K562 (cell line): ENCODE results near the gene KRT14. TPM values are rescaled to one million over a fixed set of nuclear protein-coding genes. Genes with fewer than 3 reads are reported as not detected.

Experiments
- ATAC-seq: fragments of 200-7000 bp; cut with Tn5 transposase; 3 replicates; pipeline ENCODE4 v1.9.1; 2020; ENCODE audit warnings: moderate library complexity
- BruUV-seq: library from RNA; stranded (reverse); fragments of 400-500 nt; replicated peaks from 2 replicates; lab custom pipeline; 2021; lab: Mats Ljungman, UMichigan
- CTCF ChIA-PET: fragments of 300-600 bp; formaldehyde crosslinking; extraction: SDS; loops from one replicate; lab custom pipeline; 2021; ENCODE audit warnings: low intra/inter-chr PET ratio; lab: Yijun Ruan, JAX
- POLR2A ChIA-PET: fragments of 300-600, 350-650 bp; sonication (Branson Sonifier 250); formaldehyde crosslinking; extraction: SDS; loops from one replicate; lab custom pipeline; 2021; ENCODE audit warnings: antibody characterized with exemption, inconsistent platforms; lab: Yijun Ruan, JAX
- DNase-seq, 4 experiments: peaks; one replicate each; pipeline versions ENCODE4 v3.0.0 to v3.0.0-alpha.2; 2011 to 2018; ENCODE audit warnings: low spot score in 3 of 4, mixed read lengths in 3 of 4; ENCODE audit errors: extremely low read depth in 1 of 4
- FAIRE-seq: peaks from 2 replicates; lab custom pipeline; 2011; peaks lifted over from hg19 to GRCh38; lab: Jason Lieb, UNC
- H2AFZ ChIP-seq: 2 replicates; pipeline ENCODE4 v1.6.0; 2011; ENCODE audit warnings: low read depth, low read length, control low read depth, inconsistent platforms
- H3K27ac ChIP-seq: fragments of 200-600 bp; 3 replicates; pipeline ENCODE4 v1.8.0; 2011; ENCODE audit warnings: low read depth, mild to moderate bottlenecking, control low read depth, inconsistent platforms, low read length, moderate library complexity, mixed read lengths; ENCODE audit errors: extremely low read depth
- H3K27me3 ChIP-seq, 2 experiments: fragments of 300-600 bp in 1 of 2; 2 replicates in 1 of 2; 3 replicates in 1 of 2; pipeline versions ENCODE4 v1.6.0 to v1.8.0; 2011; ENCODE audit warnings: inconsistent platforms in 2 of 2, low read length in 2 of 2, mild to moderate bottlenecking in 1 of 2, mixed read lengths in 1 of 2, moderate library complexity in 1 of 2; ENCODE audit not compliant: control insufficient read depth in 2 of 2, insufficient read depth in 2 of 2
- H3K36me3 ChIP-seq: fragments of 300-600 bp; 3 replicates; pipeline ENCODE4 v1.8.0; 2011; ENCODE audit warnings: mild to moderate bottlenecking, low read length, inconsistent platforms; ENCODE audit not compliant: control insufficient read depth, insufficient read depth
- H3K4me1 ChIP-seq, 2 experiments: fragments of 200-600 bp in 1 of 2; replicated peaks in 1 of 2; 2 replicates in 1 of 2; 3 replicates in 1 of 2; pipeline versions ENCODE4 v1.5.1 to v1.8.0; 2011; ENCODE audit warnings: inconsistent platforms in 2 of 2, low read length in 2 of 2, mild to moderate bottlenecking in 1 of 2, mixed read lengths in 1 of 2, moderate library complexity in 1 of 2; ENCODE audit not compliant: control insufficient read depth in 2 of 2, insufficient read depth in 2 of 2
- H3K4me2 ChIP-seq: 2 replicates; pipeline ENCODE4 v1.6.1; 2011; ENCODE audit warnings: low read length, control low read depth, inconsistent platforms, mixed read lengths; ENCODE audit not compliant: insufficient read depth
- H3K4me3 ChIP-seq: fragments of 200-600 bp; sonication (generic), shearing (Covaris generic); 2 replicates; pipeline ENCODE4 v1.5.1; 2016; ENCODE audit warnings: control low read depth, inconsistent platforms
- H3K79me2 ChIP-seq: fragments of 200-600 bp; 3 replicates; pipeline ENCODE4 v1.8.0; 2011; ENCODE audit warnings: low read length, inconsistent platforms; ENCODE audit not compliant: control insufficient read depth, insufficient read depth
- H3K9ac ChIP-seq, 2 experiments: 2 replicates each; pipeline versions ENCODE4 v1.6.0 to v1.6.1; 2011; ENCODE audit warnings: low read depth in 2 of 2, low read length in 2 of 2, control low read depth in 1 of 2, inconsistent platforms in 1 of 2, mild to moderate bottlenecking in 1 of 2, mixed read lengths in 1 of 2; ENCODE audit not compliant: insufficient read depth in 1 of 2
- H3K9me1 ChIP-seq: one replicate; pipeline ENCODE4 v1.6.0; 2011; ENCODE audit warnings: inconsistent platforms, mild to moderate bottlenecking, low read length, moderate library complexity; ENCODE audit not compliant: control insufficient read depth, insufficient read depth
- H3K9me3 ChIP-seq: replicated peaks from 2 replicates; pipeline ENCODE4 v1.5.1; 2011; ENCODE audit warnings: low read depth, low read length, inconsistent platforms; ENCODE audit not compliant: control insufficient read depth, insufficient read depth
- H4K20me1 ChIP-seq: replicated peaks from 2 replicates; pipeline ENCODE4 v1.6.1; 2011; ENCODE audit warnings: low read length, inconsistent platforms, mixed read lengths; ENCODE audit not compliant: control insufficient read depth, insufficient read depth
- BCLAF1 ChIP-seq, 2 experiments: fragments of 450-650 bp in 1 of 2; IDR thresholded peaks; 2 replicates each; pipeline ENCODE4 v1.6.1; 2011 to 2017; ENCODE audit warnings: low read depth in 2 of 2, antibody characterized with exemption in 1 of 2, borderline replicate concordance in 1 of 2, low read length in 1 of 2, mild to moderate bottlenecking in 1 of 2, mixed read lengths in 1 of 2; ENCODE audit not compliant: control insufficient read depth in 1 of 2
- COPS2 ChIP-seq: fragments of 450-650 bp; conservative IDR thresholded peaks from 2 replicates; pipeline ENCODE4 v1.6.1; 2016; ENCODE audit warnings: mild to moderate bottlenecking, moderate library complexity
- CREB3L1 ChIP-seq: fragments of 450-650 bp; IDR thresholded peaks from 2 replicates; pipeline ENCODE4 v1.6.1; 2014; ENCODE audit warnings: low read depth, mild to moderate bottlenecking, moderate library complexity, borderline replicate concordance
- EZH2 ChIP-seq: IDR thresholded peaks from 2 replicates; pipeline ENCODE4 v1.6.1; 2012; ENCODE audit warnings: low read depth, mild to moderate bottlenecking, inconsistent platforms, low read length, borderline replicate concordance
- HNRNPH1 ChIP-seq: fragments of 200-400 bp; formaldehyde crosslinking; optimal IDR thresholded peaks from 2 replicates; pipeline ENCODE3; 2017; ENCODE audit warnings: low read depth, mild to moderate bottlenecking, low read length, moderate library complexity
- MBD2 ChIP-seq: sonication (generic); IDR thresholded peaks from 2 replicates; pipeline ENCODE4 v1.6.1; 2016; ENCODE audit warnings: low read depth, borderline replicate concordance
- NCOR1 ChIP-seq: fragments of 450-650 bp; IDR thresholded peaks from 2 replicates; pipeline ENCODE4 v1.6.1; 2016; ENCODE audit warnings: mild to moderate bottlenecking, moderate library complexity
- ZNF449 ChIP-seq: fragments of 250-450 bp; sonication (Bioruptor Pico); IDR thresholded peaks from 2 replicates; pipeline ENCODE4 v1.8.0; 2022; ENCODE audit warnings: moderate library complexity, mild to moderate bottlenecking, inconsistent platforms
- WGBS: fragments of 100-300 bp; shearing (Covaris generic); methylation state at CpG from one replicate; pipeline ENCODE4 v1.1.6; 2016; ENCODE audit warnings: low coverage, mixed read lengths; ENCODE audit not compliant: insufficient coverage; ENCODE audit errors: missing lambda C conversion rate; 5-methylcytosine and 5-hydroxymethylcytosine counted together
- in situ Hi-C: fragments of 300-500 bp; cut with MboI; formaldehyde crosslinking; loops from 4 replicates; pipeline ENCODE4 v1.15.0; 2018; ENCODE audit warnings: inconsistent platforms, mixed read lengths
- intact Hi-C: fragments of 100-400 bp; cut with micrococcal nuclease; formaldehyde crosslinking; loops from 2 replicates; pipeline ENCODE4 v1.14.2; 2022
- polyA plus RNA-seq, 8 experiments: library from polyadenylated mRNA; depleted of rRNA in 4 of 8; stranded (reverse) in 5 of 8; unstranded in 3 of 8; fragments of >200 nt; fragmentation: Nextera tagmentation in 2 of 8; fragmentation: Illumina TruSeq in 1 of 8; extraction: Ambion mirVana in 2 of 8; extraction: Trizol in 1 of 8; gene quantifications; 2 replicates each; pipeline versions ENCODE4 v1.2.1 to v1.2.3, GENCODE V29; 2011 to 2014; ENCODE audit warnings: inconsistent platforms in 1 of 8, missing spikeins in 1 of 8
- total RNA-seq, 7 experiments: library from RNA; depleted of rRNA in 6 of 7; stranded (reverse); fragments of >200 nt in 6 of 7; fragmentation: Illumina TruSeq in 2 of 7; extraction: Trizol in 2 of 7; gene quantifications; 2 replicates each; pipeline versions ENCODE4 v1.2.1 to v1.2.3, GENCODE V29; 2011 to 2021; ENCODE audit warnings: low replicate concordance in 1 of 7

The KRT14 gene
- total and polyA plus RNA-seq, 9 of the 15 experiments (the other 6 are each of a cell fraction or from before 2014, with no cell fraction given), result 0.22 TPM; not detected in 8

- H3K4me1 ChIP-seq, result peaks cover 2 to 14% of the 10 kb centered on the region in 2 experiments; a peak in 3 of 5 replicates
- no peaks in the 10 kb centered on the region for H3K36me3 ChIP-seq
- H3K9me1 ChIP-seq, result no peaks in the 10 kb centered on the region
- no peak overlapping the region for H2AFZ ChIP-seq
- no peak overlapping the region for H3K27ac ChIP-seq
- WGBS, result 0% methylated on average over 1 of the region's 3 CpGs
- DNase-seq, result no peak
- CTCF ChIA-PET, result no interaction called here
- BruUV-seq, result no TSS peak
- peaks cover 20 to 23% of the 10 kb centered on the region in 2 experiments for H3K27me3 ChIP-seq
- POLR2A ChIA-PET, result interaction anchor here (0.7 kb wide), 1 partner anchor 9 kb away, joined by 3 read pairs; no protein-coding TSS in a partner anchor
- H3K4me3 ChIP-seq, result no peak overlapping the region
- FAIRE-seq, result no peak
- H3K79me2 ChIP-seq, result no peaks in the 10 kb centered on the region
- no peaks in the 10 kb centered on the region for H4K20me1 ChIP-seq
- TF ChIP-seq ZNF449, result no peak
- TF ChIP-seq EZH2, result no peak
- no peak for TF ChIP-seq CREB3L1
- no peak for TF ChIP-seq NCOR1
- TF ChIP-seq BCLAF1 (IDR thresholded peaks at IDR 0.05; ENCODE audit: borderline replicate concordance in 1 of 2, control insufficient read depth in 1 of 2, low read depth in 2 of 2, low read length in 1 of 2), result no peak
- TF ChIP-seq HNRNPH1, result no peak
- no peak for TF ChIP-seq COPS2
- TF ChIP-seq MBD2, result no peak
- TF ChIP-seq, all 486 proteins: peak for 0
- intact Hi-C loops, result no loop called here
- in situ Hi-C loops, result no loop called here
- Histone ChIP-seq H3K4me2 (no peak overlapping the region), H3K9ac (peak overlapping the region in 1 of 2 experiments; percentile 20; a peak in 1 of 4 replicates), H3K9me3 (no peaks in the 10 kb centered on the region)
- no peak for ATAC-seq
Observed at GRCh38 chr17:41575336-41575735, 11.4 kb downstream of the KRT14 start.
